A549 treated with DMSO at 1 μM for 4 hours (cell line): ENCODE results near the gene MEGF8. TPM values are rescaled to one million over a fixed set of nuclear protein-coding genes. Genes with fewer than 3 reads are reported as not detected.

Experiments used
- total RNA-seq: library from RNA; stranded (reverse); fragments of 200-300 nt; extraction: Qiagen RNA extraction; gene quantifications from 5 replicates; pipeline ENCODE4 v1.2.3, GENCODE V29; 2022; ENCODE audit warnings: low read depth

MEGF8 gene, protein sequence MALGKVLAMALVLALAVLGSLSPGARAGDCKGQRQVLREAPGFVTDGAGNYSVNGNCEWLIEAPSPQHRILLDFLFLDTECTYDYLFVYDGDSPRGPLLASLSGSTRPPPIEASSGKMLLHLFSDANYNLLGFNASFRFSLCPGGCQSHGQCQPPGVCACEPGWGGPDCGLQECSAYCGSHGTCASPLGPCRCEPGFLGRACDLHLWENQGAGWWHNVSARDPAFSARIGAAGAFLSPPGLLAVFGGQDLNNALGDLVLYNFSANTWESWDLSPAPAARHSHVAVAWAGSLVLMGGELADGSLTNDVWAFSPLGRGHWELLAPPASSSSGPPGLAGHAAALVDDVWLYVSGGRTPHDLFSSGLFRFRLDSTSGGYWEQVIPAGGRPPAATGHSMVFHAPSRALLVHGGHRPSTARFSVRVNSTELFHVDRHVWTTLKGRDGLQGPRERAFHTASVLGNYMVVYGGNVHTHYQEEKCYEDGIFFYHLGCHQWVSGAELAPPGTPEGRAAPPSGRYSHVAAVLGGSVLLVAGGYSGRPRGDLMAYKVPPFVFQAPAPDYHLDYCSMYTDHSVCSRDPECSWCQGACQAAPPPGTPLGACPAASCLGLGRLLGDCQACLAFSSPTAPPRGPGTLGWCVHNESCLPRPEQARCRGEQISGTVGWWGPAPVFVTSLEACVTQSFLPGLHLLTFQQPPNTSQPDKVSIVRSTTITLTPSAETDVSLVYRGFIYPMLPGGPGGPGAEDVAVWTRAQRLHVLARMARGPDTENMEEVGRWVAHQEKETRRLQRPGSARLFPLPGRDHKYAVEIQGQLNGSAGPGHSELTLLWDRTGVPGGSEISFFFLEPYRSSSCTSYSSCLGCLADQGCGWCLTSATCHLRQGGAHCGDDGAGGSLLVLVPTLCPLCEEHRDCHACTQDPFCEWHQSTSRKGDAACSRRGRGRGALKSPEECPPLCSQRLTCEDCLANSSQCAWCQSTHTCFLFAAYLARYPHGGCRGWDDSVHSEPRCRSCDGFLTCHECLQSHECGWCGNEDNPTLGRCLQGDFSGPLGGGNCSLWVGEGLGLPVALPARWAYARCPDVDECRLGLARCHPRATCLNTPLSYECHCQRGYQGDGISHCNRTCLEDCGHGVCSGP (N-terminal part only)
- 22.2 to 27.3 TPM (median 24.3 TPM) in 5 replicates for total RNA-seq

DNA sequence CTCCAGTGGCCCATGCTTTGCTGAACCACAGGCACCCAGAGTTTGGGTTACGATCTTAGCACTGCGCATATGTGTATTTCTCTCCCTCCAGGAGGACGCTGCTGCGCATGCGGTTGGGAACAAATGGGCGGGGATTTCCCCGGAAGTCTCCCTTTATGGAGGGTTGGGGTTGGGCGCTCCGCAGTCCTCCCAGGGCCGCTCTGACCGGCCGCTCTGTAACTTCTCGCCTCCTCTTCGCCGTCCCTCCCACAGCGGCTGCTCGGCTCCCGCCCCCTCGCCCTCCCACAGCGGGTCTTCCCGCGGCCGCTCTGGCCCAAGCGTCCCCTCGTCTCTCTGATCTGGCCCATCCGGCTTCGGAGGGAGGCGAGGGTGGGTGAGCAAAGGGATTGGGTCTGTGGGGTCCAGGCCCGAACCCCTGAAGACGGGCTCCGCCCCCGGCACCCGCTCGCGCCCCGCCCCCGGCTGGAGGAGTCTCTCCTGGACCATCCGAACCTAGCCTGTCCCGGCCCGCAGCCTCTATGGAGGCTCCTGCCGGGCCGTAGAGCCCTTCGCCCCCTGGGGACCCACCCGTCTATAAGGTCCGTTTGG lies at the start of gene MEGF8:
Gene MEGF8 (plus strand): TSS at position 328 of the 588 bp plus-strand sequence. CDS start 609 bp downstream, outside the sequence.

DNA sequence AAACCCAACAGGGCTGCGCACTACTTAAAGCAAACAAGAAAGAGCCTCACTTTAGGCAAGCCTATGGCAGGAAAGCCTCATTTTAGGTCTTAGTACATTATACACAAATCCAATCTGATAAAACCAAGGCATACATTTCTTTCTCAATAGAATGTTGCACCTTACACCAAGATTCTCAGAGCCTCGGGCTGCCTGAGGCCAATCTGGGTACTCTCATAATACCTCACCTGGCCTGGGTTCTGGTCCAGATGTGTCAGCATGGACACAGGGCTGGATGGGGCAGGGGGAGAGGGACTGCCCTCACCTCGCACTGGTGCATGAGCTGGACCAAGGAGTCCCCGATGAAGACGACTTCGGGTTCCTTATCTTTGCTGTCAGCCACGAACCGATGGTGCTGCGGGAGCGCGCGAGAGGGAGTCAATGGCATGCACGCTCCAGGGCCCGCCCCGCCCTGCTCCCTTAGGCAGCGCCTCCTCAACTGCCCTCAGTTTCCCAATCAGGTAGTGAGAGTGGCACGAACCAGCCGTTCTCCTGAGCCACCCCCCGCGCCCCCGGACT lies 23.7 kb upstream of the MEGF8 start, which contains the start of gene PRR19:
Gene PRR19 (plus strand): TSS at position 487 of the 558 bp plus-strand sequence. CDS start 7,453 bp downstream, outside the sequence.

DNA sequence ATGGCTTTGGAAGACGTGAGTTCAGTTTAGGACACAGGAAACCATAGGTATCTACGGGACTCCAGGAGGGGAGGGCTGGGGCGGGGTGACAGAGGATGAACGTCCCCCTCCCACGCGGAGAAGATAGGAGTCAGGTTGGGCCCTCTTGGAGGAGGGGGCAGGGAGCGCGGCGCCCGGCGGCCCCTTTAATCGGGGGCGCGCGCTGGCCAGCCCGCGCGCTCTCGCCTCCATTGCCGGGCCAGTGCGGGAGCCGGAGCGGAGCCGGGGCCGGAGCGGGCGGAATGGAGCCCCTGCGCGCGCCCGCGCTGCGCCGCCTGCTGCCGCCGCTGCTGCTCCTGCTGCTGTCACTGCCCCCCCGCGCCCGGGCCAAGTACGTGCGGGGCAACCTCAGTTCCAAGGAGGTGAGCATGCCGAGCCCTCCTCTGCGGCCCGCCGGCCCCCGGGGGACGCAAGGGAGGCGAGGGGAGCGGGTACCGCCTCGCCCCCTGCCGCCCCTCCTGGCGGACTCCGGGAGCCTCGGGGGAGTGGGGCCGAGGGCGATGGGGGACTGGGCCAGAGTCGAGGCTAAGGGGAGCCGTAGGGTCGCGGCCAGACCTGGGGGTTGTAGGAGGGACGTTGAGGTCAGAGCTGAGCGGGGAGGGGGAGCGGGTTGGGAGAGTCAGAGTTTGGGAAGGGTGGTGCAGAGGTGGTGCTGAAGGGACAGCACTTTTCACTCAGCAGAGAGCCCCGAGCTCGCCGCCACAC lies 12.2 kb upstream of the MEGF8 start, which contains the start of gene TMEM145:
Gene TMEM145 (plus strand): TSS at position 214 of the 744 bp plus-strand sequence. CDS start 68 bp downstream, at position 282.

GRCh38 chr19:42389899-42390298 lies 64.5 kb downstream of the MEGF8 start, which contains the start of gene CNFN:
Gene CNFN, minus strand, starts transcription at chr19:42390297. Its CDS starts 1,260 bp downstream, at chr19:42389037.

GRCh38 chr19:42427313-42427712 lies 101.9 kb downstream of the MEGF8 start, which contains the start of gene LIPE:
Gene LIPE, minus strand, starts transcription at chr19:42427388. Its CDS starts 239 bp downstream, at chr19:42427149.

Other genes starting within 250 kb of the MEGF8 start
- 33.0 to 41.5 TPM (median 35.7 TPM) in 5 replicates for gene ZNF574, start 249.5 kb upstream of the MEGF8 start, total RNA-seq
- 0.33 to 0.63 TPM (median 0.46 TPM) in 5 replicates for gene POU2F2, start 193.2 kb upstream of the MEGF8 start, total RNA-seq
- 60.7 to 103 TPM (median 88.3 TPM) in 5 replicates for gene DEDD2, start 108.0 kb upstream of the MEGF8 start, total RNA-seq
- gene ZNF526, start 105.3 kb upstream of the MEGF8 start, total RNA-seq, result 17.8 to 20.9 TPM (median 19.7 TPM) in 5 replicates
- 115 to 169 TPM (median 157 TPM) in 5 replicates for gene GSK3A, start 83.0 kb upstream of the MEGF8 start, total RNA-seq
- 111 to 133 TPM (median 115 TPM) in 5 replicates for gene ERF, start 70.5 kb upstream of the MEGF8 start, total RNA-seq
- gene CIC, start 56.4 kb upstream of the MEGF8 start, total RNA-seq, result 46.3 to 68.8 TPM (median 57.9 TPM) in 5 replicates
- 4.0 to 5.1 TPM (median 4.3 TPM) in 5 replicates for gene PRR19, start 23.5 kb upstream of the MEGF8 start, total RNA-seq
- 130 to 158 TPM (median 136 TPM) in 5 replicates for gene PAFAH1B3, start 23.0 kb upstream of the MEGF8 start, total RNA-seq
- gene TMEM145, start 12.3 kb upstream of the MEGF8 start, total RNA-seq, result 2.2 to 4.2 TPM (median 3.7 TPM) in 5 replicates
- gene CNFN, start 64.7 kb downstream of the MEGF8 start, total RNA-seq, result 39.4 to 46.7 TPM (median 41.5 TPM) in 5 replicates
- 1.2 to 3.3 TPM (median 2.3 TPM) in 5 replicates for gene LIPE, start 101.8 kb downstream of the MEGF8 start, total RNA-seq
- 0.20 TPM in 1 of 5 replicates, not detected in the others for gene CXCL17, start 117.3 kb downstream of the MEGF8 start, total RNA-seq
- gene CEACAM1, start 202.8 kb downstream of the MEGF8 start, total RNA-seq, result 1.2 to 2.3 TPM (median 1.7 TPM) in 5 replicates